HG03378 (cell line): Measurements from ENCODE around the gene DNTT.

Source experiments
- ATAC-seq: cut with Tn5 transposase; IDR thresholded peaks from one replicate; pipeline ENCODE4 v1.9.1; 2021; ENCODE audit warnings: mild to moderate bottlenecking, moderate library complexity; ENCODE audit not compliant: unreplicated experiment

The DNTT gene

GRCh38 chr10:96304230-96304629, at the start of gene DNTT:
DNTT (plus strand) TSS chr10:96304434; CDS start chr10:96304498, 64 bp downstream.
- ATAC-seq = no peak

- ATAC-seq = no peak
These were observed 49.3 kb upstream of the DNTT start for GRCh38 chr10:96254976-96255375.

GRCh38 chr10:96255549-96256333, 48.5 kb upstream of the DNTT start:
- ATAC-seq = no peak

GRCh38 chr10:96257944-96258343, 46.3 kb upstream of the DNTT start:
- ATAC-seq = no peak

- ATAC-seq = no peak
These were observed 45.1 kb upstream of the DNTT start for GRCh38 chr10:96259150-96259549.

GRCh38 chr10:96260014-96260413, 44.2 kb upstream of the DNTT start:
- ATAC-seq = no peak

- ATAC-seq = no peak
These were observed 43.1 kb upstream of the DNTT start for GRCh38 chr10:96261132-96261531.

- no peak for ATAC-seq
These were observed 42.3 kb upstream of the DNTT start for GRCh38 chr10:96261930-96262329.

GRCh38 chr10:96263176-96263575, 41.1 kb upstream of the DNTT start:
- no peak for ATAC-seq

GRCh38 chr10:96263669-96264068, 40.6 kb upstream of the DNTT start:
- ATAC-seq = no peak

GRCh38 chr10:96264938-96265337, 39.3 kb upstream of the DNTT start:
- no peak for ATAC-seq

- no peak for ATAC-seq
These were observed 38.0 kb upstream of the DNTT start for GRCh38 chr10:96266118-96266770.

- no peak for ATAC-seq
These were observed 37.0 kb upstream of the DNTT start for GRCh38 chr10:96267234-96267705.

- ATAC-seq = no peak
These were observed 35.8 kb upstream of the DNTT start for GRCh38 chr10:96268341-96268909.

- no peak for ATAC-seq
These were observed 34.6 kb upstream of the DNTT start for GRCh38 chr10:96269438-96270300.

GRCh38 chr10:96270571-96270970, 33.7 kb upstream of the DNTT start:
- no peak for ATAC-seq

GRCh38 chr10:96271016-96271815, 33.0 kb upstream of the DNTT start, which contains the start of gene BLNK:
BLNK (minus strand) TSS chr10:96271569; CDS start chr10:96271398, 171 bp downstream.
- ATAC-seq = peak; percentile 72

GRCh38 chr10:96272316-96273280, 31.6 kb upstream of the DNTT start:
- ATAC-seq = no peak
